ENCODE results near the gene ARSB.

DNA sequence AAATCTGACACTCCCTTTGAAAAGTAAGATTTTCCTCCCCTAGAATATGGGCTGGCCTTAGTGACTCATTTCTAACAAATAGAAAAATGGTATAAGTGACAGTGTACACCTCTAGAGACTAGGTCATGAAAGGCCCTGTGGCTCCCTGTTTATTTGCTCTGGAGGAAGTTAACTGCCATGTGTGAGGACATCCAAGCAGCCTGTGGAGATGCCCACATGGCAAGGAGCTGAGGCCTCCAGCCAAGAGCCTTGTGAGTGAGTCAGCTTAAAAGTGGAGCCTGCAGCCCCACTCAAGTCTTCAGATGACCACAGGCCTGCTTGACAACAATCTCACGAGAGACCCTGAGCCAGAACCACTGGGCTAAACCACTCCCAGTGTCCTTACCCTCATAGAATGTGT, 208.5 kb downstream of the ARSB start:
- TF ChIP-seq, protein P1, sequence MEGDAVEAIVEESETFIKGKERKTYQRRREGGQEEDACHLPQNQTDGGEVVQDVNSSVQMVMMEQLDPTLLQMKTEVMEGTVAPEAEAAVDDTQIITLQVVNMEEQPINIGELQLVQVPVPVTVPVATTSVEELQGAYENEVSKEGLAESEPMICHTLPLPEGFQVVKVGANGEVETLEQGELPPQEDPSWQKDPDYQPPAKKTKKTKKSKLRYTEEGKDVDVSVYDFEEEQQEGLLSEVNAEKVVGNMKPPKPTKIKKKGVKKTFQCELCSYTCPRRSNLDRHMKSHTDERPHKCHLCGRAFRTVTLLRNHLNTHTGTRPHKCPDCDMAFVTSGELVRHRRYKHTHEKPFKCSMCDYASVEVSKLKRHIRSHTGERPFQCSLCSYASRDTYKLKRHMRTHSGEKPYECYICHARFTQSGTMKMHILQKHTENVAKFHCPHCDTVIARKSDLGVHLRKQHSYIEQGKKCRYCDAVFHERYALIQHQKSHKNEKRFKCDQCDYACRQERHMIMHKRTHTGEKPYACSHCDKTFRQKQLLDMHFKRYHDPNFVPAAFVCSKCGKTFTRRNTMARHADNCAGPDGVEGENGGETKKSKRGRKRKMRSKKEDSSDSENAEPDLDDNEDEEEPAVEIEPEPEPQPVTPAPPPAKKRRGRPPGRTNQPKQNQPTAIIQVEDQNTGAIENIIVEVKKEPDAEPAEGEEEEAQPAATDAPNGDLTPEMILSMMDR (IDR thresholded peaks at IDR 0.05), result no peak
- TF ChIP-seq TCF7L2 (IDR thresholded peaks at IDR 0.05; ENCODE audit: low read depth, low read length), result no peak
- TF ChIP-seq SIN3A (IDR thresholded peaks at IDR 0.05; ENCODE audit: borderline replicate concordance, insufficient read depth, low read depth, low read length), result no peak
